ENCODE results near the gene SIK3.

Gene SIK3

GRCh38 chr11:116931206-116931953, 166.8 kb downstream of the SIK3 start:
- no peak for DNase-seq (ENCODE audit: low read depth in 2 of 2)

GRCh38 chr11:116930586-116930985, 167.6 kb downstream of the SIK3 start:
- DNase-seq (ENCODE audit: low read depth in 2 of 2): no peak

- DNase-seq (ENCODE audit: low read depth in 2 of 2): peak in 1 of 2 donors; percentile 19
Observed at GRCh38 chr11:116930177-116930576, 168.1 kb downstream of the SIK3 start.

GRCh38 chr11:116929414-116930090, 168.7 kb downstream of the SIK3 start:
- DNase-seq (ENCODE audit: low read depth in 2 of 2): no peak

GRCh38 chr11:116928845-116929244, 169.4 kb downstream of the SIK3 start:
- DNase-seq (ENCODE audit: low read depth in 2 of 2): no peak

- DNase-seq (ENCODE audit: low read depth in 2 of 2): no peak
Observed at GRCh38 chr11:116928102-116928777, 170.0 kb downstream of the SIK3 start.

- DNase-seq (ENCODE audit: low read depth in 2 of 2): peak in 1 of 2 donors; percentile 22
Observed at GRCh38 chr11:116927163-116927974, 170.9 kb downstream of the SIK3 start.

GRCh38 chr11:116925050-116925449, 173.2 kb downstream of the SIK3 start:
- DNase-seq (ENCODE audit: low read depth in 2 of 2): no peak

- no peak for DNase-seq (ENCODE audit: low read depth in 2 of 2)
Observed at GRCh38 chr11:116918925-116919655, 179.1 kb downstream of the SIK3 start.

- DNase-seq (ENCODE audit: low read depth in 2 of 2): no peak
Observed at GRCh38 chr11:116917632-116918031, 180.6 kb downstream of the SIK3 start.

GRCh38 chr11:116916886-116917285, 181.3 kb downstream of the SIK3 start:
- no peak for DNase-seq (ENCODE audit: low read depth in 2 of 2)

- no peak for DNase-seq (ENCODE audit: low read depth in 2 of 2)
Observed at GRCh38 chr11:116916052-116916451, 182.2 kb downstream of the SIK3 start.

- no peak for DNase-seq (ENCODE audit: low read depth in 2 of 2)
Observed at GRCh38 chr11:116913000-116913399, 185.2 kb downstream of the SIK3 start.

- no peak for DNase-seq (ENCODE audit: low read depth in 2 of 2)
Observed at GRCh38 chr11:116911976-116912734, 186.1 kb downstream of the SIK3 start.

- DNase-seq (ENCODE audit: low read depth in 2 of 2): no peak
Observed at GRCh38 chr11:116910847-116911246, 187.4 kb downstream of the SIK3 start.

GRCh38 chr11:116910378-116910777, 187.8 kb downstream of the SIK3 start:
- no peak for DNase-seq (ENCODE audit: low read depth in 2 of 2)

- no peak for DNase-seq (ENCODE audit: low read depth in 2 of 2)
Observed at GRCh38 chr11:116909245-116909644, 189.0 kb downstream of the SIK3 start.

- DNase-seq (ENCODE audit: low read depth in 2 of 2): no peak
Observed at GRCh38 chr11:116906479-116906878, 191.7 kb downstream of the SIK3 start.

GRCh38 chr11:116903090-116903489, 195.1 kb downstream of the SIK3 start:
- no peak for DNase-seq (ENCODE audit: low read depth in 2 of 2)

- no peak for DNase-seq (ENCODE audit: low read depth in 2 of 2)
Observed at GRCh38 chr11:116901964-116902688, 196.1 kb downstream of the SIK3 start.
